Left renal cortex interstitium (tissue), 4 donors: Measurements from ENCODE around the gene USP17L11. TPM values are rescaled to one million over a fixed set of nuclear protein-coding genes. Genes with fewer than 3 reads are reported as not detected.
"Not testable (repeated sequence)": the region's sequence is repeated elsewhere in the genome, so short reads cannot be mapped to it uniquely, and the experiment has no call there.

Source experiments
- DNase-seq, 4 donors: peaks; one replicate each; pipeline ENCODE4 v3.0.0-alpha.2; 2013; ENCODE audit warnings: low read depth in 4 of 4, low spot score in 2 of 4, missing footprints in 1 of 4
- polyA plus RNA-seq, 4 donors: library from polyadenylated mRNA; unstranded; fragments of 120-200 nt; gene quantifications; one replicate each; pipeline ENCODE4 v1.2.1, GENCODE V29; 2013; ENCODE audit not compliant: insufficient read length in 4 of 4

The USP17L11 gene, protein sequence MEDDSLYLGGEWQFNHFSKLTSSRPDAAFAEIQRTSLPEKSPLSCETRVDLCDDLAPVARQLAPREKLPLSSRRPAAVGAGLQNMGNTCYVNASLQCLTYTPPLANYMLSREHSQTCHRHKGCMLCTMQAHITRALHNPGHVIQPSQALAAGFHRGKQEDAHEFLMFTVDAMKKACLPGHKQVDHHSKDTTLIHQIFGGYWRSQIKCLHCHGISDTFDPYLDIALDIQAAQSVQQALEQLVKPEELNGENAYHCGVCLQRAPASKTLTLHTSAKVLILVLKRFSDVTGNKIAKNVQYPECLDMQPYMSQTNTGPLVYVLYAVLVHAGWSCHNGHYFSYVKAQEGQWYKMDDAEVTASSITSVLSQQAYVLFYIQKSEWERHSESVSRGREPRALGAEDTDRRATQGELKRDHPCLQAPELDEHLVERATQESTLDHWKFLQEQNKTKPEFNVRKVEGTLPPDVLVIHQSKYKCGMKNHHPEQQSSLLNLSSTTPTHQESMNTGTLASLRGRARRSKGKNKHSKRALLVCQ
- not detected for polyA plus RNA-seq

DNA sequence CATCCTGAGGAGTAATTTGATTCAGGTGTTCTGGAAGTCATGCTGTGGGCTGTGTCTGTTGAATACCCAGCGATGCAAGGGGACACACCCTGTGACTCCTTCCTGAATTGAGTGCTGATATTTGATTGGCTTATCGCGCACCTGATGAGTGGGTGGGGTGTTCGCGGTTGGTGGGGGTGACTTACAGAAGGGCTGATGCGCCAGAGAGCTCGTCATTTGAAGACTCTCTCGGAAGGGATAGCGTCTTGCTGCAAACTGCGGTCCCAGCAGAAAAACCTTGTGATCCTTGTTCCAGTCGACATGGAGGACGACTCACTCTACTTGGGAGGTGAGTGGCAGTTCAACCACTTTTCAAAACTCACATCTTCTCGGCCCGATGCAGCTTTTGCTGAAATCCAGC is at the start of gene USP17L11:
Gene USP17L11 (plus strand): TSS at position 301 of the 400 bp plus-strand sequence. CDS start 0 bp downstream, at position 301.
- not testable (repeated sequence) for DNase-seq

DNA sequence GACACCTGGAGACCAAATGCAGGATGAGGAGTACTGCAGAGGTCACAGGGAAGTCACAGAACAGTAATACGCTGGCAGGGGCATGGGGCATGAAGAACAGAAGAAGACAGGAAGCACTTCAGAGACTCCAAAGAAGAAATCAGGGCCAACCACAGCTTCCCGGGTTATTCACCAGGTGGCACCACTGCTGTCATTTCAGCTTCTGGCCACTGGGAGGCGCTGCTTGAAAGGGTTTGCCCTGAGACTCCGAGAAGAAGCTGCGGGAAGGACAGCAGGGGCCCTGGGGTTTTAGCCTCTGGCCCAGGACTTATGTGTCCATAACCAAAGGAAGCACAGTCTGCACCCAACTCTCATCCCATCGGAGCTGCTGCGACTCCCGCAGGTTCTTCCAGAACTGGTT is 49.2 kb upstream of the USP17L11 start:
- not testable (repeated sequence) for DNase-seq

DNA sequence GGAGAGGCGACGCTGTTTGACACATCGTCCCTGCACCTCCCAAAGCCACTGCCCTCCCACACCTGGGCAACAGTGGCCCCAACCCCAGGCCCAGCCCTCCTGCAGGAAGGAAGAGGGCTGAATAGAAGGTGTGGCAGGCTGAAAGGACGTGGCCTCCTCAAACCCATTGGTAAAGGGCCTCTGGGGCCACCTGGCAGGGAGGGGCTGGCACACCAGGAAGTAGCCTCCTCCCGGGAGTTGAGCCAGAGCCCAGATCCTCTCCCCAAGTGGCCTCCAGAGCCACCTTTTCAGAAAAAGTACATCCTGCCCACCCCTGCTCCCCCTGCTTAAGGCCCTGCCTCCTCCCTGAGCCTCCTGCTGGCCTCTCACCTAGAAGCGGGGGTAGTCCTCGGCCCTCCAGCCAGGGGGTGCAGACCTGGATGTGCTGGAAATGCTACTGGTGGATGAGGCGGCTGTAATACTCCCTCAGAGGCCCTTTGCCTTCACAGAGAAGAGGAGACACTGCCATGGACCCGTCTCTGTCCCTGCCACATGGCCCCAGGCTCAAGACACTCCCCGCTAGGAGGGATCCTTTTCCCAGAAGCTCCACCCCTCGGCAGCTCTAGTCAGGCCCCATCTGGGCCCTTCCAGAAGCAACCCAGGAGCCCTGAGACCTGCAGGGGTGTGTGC is 45.3 kb upstream of the USP17L11 start, which contains the start of gene FAM90A26:
Gene FAM90A26 (plus strand): TSS at position 619 of the 669 bp plus-strand sequence. CDS start 2,764 bp downstream, outside the sequence.
- not testable (repeated sequence) for DNase-seq

DNA sequence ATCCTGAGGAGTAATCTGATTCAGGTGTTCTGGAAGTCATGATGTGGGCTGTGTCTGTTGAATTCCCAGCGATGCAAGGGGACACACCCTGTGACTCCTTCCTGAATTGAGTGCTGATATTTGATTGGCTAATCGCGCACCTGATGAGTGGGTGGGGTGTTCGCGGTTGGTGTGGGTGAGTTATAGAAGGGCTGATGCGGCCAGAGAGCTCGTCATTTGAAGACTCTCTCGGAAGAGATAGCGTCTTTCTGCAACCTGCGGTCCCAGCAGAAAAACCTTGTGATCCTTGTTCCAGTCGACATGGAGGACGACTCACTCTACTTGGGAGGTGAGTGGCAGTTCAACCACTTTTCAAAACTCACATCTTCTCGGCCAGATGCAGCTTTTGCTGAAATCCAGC is 4.8 kb upstream of the USP17L11 start, which contains the start of gene USP17L10:
Gene USP17L10 (plus strand): TSS at position 301 of the 400 bp plus-strand sequence. CDS start 0 bp downstream, at position 301.
- DNase-seq = not testable (repeated sequence)

DNA sequence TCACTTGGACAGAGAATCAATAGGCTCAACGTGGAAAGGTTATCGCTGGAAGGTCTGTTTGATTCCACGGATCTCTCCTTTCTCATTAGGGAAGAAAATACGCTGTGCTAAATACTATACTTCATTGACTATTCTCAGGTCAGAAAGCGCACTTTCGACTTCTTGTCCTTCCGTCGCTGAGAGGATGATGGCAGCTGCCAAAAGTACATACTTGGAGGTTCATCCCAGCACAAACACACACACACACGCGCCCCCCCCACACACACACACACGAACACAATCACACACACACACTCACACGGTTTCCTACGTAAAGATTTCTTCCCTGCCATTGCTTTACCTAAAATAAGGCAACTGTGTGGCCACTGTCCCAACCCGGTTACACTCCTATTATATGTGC is 504 bp upstream of the USP17L11 start:
- not testable (repeated sequence) for DNase-seq

DNA sequence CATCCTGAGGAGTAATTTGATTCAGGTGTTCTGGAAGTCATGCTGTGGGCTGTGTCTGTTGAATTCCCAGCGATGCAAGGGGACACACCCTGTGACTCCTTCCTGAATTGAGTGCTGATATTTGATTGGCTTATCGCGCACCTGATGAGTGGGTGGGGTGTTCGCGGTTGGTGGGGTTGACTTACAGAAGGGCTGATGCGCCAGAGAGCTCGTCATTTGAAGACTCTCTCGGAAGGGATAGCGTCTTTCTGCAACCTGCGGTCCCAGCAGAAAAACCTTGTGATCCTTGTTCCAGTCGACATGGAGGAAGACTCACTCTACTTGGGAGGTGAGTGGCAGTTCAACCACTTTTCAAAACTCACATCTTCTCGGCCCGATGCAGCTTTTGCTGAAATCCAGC is 4.6 kb downstream of the USP17L11 start, which contains the start of gene USP17L12:
Gene USP17L12 (plus strand): TSS at position 301 of the 400 bp plus-strand sequence. CDS start 0 bp downstream, at position 301.
- DNase-seq = not testable (repeated sequence)

DNA sequence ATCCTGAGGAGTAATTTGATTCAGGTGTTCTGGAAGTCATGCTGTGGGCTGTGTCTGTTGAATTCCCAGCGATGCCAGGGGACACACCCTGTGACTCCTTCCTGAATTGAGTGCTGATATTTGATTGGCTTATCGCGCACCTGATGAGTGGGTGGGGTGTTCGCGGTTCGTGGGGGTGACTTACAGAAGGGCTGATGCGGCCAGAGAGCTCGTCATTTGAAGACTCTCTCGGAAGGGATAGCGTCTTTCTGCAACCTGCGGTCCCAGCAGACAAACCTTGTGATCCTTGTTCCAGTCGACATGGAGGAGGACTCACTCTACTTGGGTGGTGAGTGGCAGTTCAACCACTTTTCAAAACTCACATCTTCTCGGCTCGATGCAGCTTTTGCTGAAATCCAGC is 9.4 kb downstream of the USP17L11 start, which contains the start of gene USP17L13:
Gene USP17L13 (plus strand): TSS at position 301 of the 400 bp plus-strand sequence. CDS start 0 bp downstream, at position 301.
- DNase-seq = not testable (repeated sequence)

DNA sequence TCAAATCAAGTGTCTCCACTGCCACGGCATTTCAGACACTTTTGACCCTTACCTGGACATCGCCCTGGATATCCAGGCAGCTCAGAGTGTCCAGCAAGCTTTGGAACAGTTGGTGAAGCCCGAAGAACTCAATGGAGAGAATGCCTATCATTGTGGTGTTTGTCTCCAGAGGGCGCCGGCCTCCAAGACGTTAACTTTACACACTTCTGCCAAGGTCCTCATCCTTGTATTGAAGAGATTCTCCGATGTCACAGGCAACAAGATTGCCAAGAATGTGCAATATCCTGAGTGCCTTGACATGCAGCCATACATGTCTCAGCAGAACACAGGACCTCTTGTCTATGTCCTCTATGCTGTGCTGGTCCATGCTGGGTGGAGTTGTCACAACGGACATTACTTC is 15.0 kb downstream of the USP17L11 start:
- not testable (repeated sequence) for DNase-seq

DNA sequence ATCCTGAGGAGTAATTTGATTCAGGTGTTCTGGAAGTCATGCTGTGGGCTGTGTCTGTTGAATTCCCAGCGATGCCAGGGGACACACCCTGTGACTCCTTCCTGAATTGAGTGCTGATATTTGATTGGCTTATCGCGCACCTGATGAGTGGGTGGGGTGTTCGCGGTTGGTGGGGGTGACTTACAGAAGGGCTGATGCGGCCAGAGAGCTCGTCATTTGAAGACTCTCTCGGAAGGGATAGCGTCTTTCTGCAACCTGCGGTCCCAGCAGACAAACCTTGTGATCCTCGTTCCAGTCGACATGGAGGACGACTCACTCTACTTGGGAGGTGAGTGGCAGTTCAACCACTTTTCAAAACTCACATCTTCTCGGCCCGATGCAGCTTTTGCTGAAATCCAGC is 18.9 kb downstream of the USP17L11 start, which contains the start of gene USP17L15:
Gene USP17L15 (plus strand): TSS at position 301 of the 400 bp plus-strand sequence. CDS start 0 bp downstream, at position 301.
- not testable (repeated sequence) for DNase-seq

DNA sequence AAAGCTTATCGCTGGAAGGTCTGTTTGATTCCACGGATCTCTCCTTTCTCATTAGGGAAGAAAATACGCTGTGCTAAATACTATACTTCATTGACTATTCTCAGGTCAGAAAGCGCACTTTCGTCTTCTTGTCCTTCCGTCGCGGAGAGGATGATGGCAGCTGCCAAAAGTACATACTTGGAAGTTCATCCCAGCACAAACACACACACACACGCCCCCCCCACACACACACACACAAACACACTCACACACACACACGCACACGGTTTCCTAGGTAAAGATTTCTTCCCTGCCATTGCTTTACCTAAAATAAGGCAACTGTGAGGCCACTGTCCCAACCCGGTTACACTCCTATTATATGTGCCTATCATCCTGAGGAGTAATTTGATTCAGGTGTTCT is 23.3 kb downstream of the USP17L11 start:
- not testable (repeated sequence) for DNase-seq

DNA sequence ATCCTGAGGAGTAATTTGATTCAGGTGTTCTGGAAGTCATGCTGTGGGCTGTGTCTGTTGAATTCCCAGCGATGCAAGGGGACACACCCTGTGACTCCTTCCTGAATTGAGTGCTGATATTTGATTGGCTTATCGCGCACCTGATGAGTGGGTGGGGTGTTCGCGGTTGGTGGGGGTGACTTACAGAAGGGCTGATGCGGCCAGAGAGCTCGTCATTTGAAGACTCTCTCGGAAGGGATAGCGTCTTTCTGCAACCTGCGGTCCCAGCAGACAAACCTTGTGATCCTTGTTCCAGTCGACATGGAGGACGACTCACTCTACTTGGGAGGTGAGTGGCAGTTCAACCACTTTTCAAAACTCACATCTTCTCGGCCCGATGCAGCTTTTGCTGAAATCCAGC is 28.4 kb downstream of the USP17L11 start, which contains the start of gene USP17L17:
Gene USP17L17 (plus strand): TSS at position 301 of the 400 bp plus-strand sequence. CDS start 0 bp downstream, at position 301.
- DNase-seq = not testable (repeated sequence)

DNA sequence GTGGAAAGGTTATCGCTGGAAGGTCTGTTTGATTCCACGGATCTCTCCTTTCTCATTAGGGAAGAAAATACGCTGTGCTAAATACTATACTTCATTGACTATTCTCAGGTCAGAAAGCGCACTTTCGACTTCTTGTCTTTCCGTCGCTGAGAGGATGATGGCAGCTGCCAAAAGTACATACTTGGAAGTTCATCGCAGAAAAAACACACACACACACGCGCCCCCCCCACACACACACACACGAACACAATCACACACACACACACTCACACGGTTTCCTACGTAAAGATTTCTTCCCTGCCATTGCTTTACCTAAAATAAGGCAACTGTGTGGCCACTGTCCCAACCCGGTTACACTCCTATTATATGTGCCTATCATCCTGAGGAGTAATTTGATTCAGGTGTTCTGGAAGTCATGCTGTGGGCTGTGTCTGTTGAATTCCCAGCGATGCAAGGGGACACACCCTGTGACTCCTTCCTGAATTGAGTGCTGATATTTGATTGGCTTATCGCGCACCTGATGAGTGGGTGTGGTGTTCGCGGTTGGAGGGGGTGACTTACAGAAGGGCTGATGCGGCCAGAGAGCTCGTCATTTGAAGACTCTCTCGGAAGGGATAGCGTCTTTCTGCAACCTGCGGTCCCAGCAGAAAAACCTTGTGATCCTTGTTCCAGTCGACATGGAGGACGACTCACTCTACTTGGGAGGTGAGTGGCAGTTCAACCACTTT is 32.9 kb downstream of the USP17L11 start, which contains the start of gene USP17L18:
Gene USP17L18 (plus strand): TSS at position 678 of the 728 bp plus-strand sequence. CDS start 0 bp downstream, at position 678.
- not testable (repeated sequence) for DNase-seq

DNA sequence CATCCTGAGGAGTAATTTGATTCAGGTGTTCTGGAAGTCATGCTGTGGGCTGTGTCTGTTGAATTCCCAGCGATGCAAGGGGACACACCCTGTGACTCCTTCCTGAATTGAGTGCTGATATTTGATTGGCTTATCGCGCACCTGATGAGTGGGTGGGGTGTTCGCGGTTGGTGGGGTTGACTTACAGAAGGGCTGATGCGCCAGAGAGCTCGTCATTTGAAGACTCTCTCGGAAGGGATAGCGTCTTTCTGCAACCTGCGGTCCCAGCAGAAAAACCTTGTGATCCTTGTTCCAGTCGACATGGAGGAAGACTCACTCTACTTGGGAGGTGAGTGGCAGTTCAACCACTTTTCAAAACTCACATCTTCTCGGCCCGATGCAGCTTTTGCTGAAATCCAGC is 37.9 kb downstream of the USP17L11 start, which contains the start of gene USP17L19:
Gene USP17L19 (plus strand): TSS at position 301 of the 400 bp plus-strand sequence. CDS start 0 bp downstream, at position 301.
- DNase-seq = not testable (repeated sequence)

DNA sequence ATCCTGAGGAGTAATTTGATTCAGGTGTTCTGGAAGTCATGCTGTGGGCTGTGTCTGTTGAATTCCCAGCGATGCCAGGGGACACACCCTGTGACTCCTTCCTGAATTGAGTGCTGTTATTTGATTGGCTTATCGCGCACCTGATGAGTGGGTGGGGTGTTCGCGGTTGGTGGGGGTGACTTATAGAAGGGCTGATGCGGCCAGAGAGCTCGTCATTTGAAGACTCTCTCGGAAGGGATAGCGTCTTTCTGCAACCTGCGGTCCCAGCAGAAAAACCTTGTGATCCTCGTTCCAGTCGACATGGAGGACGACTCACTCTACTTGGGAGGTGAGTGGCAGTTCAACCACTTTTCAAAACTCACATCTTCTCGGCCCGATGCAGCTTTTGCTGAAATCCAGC is 42.6 kb downstream of the USP17L11 start, which contains the start of gene USP17L20:
Gene USP17L20 (plus strand): TSS at position 301 of the 400 bp plus-strand sequence. CDS start 0 bp downstream, at position 301.
- not testable (repeated sequence) for DNase-seq

DNA sequence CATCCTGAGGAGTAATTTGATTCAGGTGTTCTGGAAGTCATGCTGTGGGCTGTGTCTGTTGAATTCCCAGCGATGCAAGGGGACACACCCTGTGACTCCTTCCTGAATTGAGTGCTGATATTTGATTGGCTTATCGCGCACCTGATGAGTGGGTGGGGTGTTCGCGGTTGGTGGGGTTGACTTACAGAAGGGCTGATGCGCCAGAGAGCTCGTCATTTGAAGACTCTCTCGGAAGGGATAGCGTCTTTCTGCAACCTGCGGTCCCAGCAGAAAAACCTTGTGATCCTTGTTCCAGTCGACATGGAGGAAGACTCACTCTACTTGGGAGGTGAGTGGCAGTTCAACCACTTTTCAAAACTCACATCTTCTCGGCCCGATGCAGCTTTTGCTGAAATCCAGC is 47.4 kb downstream of the USP17L11 start, which contains the start of gene USP17L21:
Gene USP17L21 (plus strand): TSS at position 301 of the 400 bp plus-strand sequence. CDS start 0 bp downstream, at position 301.
- DNase-seq = not testable (repeated sequence)
